H1 (cell line): ENCODE measurements around the gene NRXN3. TPM values are rescaled to one million over a fixed set of nuclear protein-coding genes. Genes with fewer than 3 reads are reported as not detected.

Source experiments
- CHD2 ChIP-seq: IDR thresholded peaks from 2 replicates; pipeline ENCODE4 v1.6.1; 2012; ENCODE audit warnings: low read length, improper control_type of control experiment
- EGR1 ChIP-seq: IDR thresholded peaks from 2 replicates; pipeline ENCODE4 v1.6.1; 2011; ENCODE audit warnings: low read depth, low read length, borderline replicate concordance
- EP300 ChIP-seq, 2 experiments: IDR thresholded peaks; 1 replicate in 1 of 2; 2 replicates in 1 of 2; pipeline ENCODE4 v1.6.1; 2011 to 2012; ENCODE audit warnings: low read depth in 2 of 2, low read length in 2 of 2, mild to moderate bottlenecking in 2 of 2, borderline replicate concordance in 1 of 2, inconsistent platforms in 1 of 2, moderate library complexity in 1 of 2
- POLR2AphosphoS5 ChIP-seq: IDR thresholded peaks from 2 replicates; pipeline ENCODE4 v1.6.1; 2011; ENCODE audit warnings: low read depth, low read length
- SIRT6 ChIP-seq: IDR thresholded peaks from one replicate; pipeline ENCODE4 v1.7.1; 2012; ENCODE audit warnings: low read length, inconsistent platforms
- YY1 ChIP-seq: IDR thresholded peaks from 2 replicates; pipeline ENCODE4 v1.6.1; 2011; ENCODE audit warnings: low read depth, mild to moderate bottlenecking, low read length
- polyA plus RNA-seq, 7 experiments: library from polyadenylated mRNA; depleted of rRNA in 3 of 7; stranded (reverse) in 5 of 7; unstranded in 2 of 7; fragments of >200 nt in 5 of 7; fragments of 200-250 nt in 2 of 7; gene quantifications; 1 replicate in 5 of 7; 2 replicates in 1 of 7; 4 replicates in 1 of 7; pipeline versions ENCODE4 v1.2.1 to v1.2.3, GENCODE V29; 2011 to 2013; ENCODE audit warnings: missing spikeins in 2 of 7, mixed read lengths in 2 of 7
- total RNA-seq: library from RNA; stranded (reverse); fragmentation: NEBNext Ultra II Directional; extraction: Animal tissue kit (Norgen Biotek cat#: 25700); gene quantifications from 2 replicates; pipeline ENCODE4 v1.2.1, GENCODE V29; 2021
- TF ChIP-seq, protein P1 (sequence below): fragments of 300-600 bp; sonication (generic); IDR thresholded peaks from 2 replicates; pipeline ENCODE4 v1.7.1; 2012; ENCODE audit warnings: low read length, moderate library complexity, mild to moderate bottlenecking, inconsistent platforms; ENCODE audit not compliant: insufficient replicate concordance

Gene NRXN3
- total and polyA plus RNA-seq, 2 of the 8 experiments (the other 6 are each of a cell fraction or from before 2014, with no cell fraction given) = 2.6 to 4.1 TPM

DNA sequence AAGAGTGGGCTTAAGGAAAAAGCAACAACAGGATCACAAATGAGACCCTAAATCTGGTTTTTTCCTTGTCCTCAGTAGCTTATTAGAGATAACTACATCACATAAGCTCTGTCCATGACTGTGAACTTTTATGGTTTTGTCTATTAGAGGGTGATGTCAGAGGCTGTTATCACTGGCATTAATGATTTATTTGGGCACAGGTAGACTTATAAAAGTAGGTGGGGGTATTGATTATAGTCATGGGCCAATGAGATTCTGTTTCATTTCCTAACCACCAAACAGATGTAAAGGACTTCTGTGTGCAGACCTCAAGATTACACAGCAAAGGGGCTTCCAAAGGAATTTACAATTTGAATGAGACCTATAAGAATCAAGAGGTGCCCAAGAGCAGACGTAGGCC is 316.4 kb downstream of the NRXN3 start (continued):
- TF ChIP-seq, protein P1, sequence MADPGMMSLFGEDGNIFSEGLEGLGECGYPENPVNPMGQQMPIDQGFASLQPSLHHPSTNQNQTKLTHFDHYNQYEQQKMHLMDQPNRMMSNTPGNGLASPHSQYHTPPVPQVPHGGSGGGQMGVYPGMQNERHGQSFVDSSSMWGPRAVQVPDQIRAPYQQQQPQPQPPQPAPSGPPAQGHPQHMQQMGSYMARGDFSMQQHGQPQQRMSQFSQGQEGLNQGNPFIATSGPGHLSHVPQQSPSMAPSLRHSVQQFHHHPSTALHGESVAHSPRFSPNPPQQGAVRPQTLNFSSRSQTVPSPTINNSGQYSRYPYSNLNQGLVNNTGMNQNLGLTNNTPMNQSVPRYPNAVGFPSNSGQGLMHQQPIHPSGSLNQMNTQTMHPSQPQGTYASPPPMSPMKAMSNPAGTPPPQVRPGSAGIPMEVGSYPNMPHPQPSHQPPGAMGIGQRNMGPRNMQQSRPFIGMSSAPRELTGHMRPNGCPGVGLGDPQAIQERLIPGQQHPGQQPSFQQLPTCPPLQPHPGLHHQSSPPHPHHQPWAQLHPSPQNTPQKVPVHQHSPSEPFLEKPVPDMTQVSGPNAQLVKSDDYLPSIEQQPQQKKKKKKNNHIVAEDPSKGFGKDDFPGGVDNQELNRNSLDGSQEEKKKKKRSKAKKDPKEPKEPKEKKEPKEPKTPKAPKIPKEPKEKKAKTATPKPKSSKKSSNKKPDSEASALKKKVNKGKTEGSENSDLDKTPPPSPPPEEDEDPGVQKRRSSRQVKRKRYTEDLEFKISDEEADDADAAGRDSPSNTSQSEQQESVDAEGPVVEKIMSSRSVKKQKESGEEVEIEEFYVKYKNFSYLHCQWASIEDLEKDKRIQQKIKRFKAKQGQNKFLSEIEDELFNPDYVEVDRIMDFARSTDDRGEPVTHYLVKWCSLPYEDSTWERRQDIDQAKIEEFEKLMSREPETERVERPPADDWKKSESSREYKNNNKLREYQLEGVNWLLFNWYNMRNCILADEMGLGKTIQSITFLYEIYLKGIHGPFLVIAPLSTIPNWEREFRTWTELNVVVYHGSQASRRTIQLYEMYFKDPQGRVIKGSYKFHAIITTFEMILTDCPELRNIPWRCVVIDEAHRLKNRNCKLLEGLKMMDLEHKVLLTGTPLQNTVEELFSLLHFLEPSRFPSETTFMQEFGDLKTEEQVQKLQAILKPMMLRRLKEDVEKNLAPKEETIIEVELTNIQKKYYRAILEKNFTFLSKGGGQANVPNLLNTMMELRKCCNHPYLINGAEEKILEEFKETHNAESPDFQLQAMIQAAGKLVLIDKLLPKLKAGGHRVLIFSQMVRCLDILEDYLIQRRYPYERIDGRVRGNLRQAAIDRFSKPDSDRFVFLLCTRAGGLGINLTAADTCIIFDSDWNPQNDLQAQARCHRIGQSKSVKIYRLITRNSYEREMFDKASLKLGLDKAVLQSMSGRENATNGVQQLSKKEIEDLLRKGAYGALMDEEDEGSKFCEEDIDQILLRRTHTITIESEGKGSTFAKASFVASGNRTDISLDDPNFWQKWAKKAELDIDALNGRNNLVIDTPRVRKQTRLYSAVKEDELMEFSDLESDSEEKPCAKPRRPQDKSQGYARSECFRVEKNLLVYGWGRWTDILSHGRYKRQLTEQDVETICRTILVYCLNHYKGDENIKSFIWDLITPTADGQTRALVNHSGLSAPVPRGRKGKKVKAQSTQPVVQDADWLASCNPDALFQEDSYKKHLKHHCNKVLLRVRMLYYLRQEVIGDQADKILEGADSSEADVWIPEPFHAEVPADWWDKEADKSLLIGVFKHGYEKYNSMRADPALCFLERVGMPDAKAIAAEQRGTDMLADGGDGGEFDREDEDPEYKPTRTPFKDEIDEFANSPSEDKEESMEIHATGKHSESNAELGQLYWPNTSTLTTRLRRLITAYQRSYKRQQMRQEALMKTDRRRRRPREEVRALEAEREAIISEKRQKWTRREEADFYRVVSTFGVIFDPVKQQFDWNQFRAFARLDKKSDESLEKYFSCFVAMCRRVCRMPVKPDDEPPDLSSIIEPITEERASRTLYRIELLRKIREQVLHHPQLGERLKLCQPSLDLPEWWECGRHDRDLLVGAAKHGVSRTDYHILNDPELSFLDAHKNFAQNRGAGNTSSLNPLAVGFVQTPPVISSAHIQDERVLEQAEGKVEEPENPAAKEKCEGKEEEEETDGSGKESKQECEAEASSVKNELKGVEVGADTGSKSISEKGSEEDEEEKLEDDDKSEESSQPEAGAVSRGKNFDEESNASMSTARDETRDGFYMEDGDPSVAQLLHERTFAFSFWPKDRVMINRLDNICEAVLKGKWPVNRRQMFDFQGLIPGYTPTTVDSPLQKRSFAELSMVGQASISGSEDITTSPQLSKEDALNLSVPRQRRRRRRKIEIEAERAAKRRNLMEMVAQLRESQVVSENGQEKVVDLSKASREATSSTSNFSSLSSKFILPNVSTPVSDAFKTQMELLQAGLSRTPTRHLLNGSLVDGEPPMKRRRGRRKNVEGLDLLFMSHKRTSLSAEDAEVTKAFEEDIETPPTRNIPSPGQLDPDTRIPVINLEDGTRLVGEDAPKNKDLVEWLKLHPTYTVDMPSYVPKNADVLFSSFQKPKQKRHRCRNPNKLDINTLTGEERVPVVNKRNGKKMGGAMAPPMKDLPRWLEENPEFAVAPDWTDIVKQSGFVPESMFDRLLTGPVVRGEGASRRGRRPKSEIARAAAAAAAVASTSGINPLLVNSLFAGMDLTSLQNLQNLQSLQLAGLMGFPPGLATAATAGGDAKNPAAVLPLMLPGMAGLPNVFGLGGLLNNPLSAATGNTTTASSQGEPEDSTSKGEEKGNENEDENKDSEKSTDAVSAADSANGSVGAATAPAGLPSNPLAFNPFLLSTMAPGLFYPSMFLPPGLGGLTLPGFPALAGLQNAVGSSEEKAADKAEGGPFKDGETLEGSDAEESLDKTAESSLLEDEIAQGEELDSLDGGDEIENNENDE = no peak
- TF ChIP-seq POLR2AphosphoS5 = no peak
- TF ChIP-seq EGR1 = no peak
- TF ChIP-seq EP300 (IDR thresholded peaks at IDR 0.05; ENCODE audit: borderline replicate concordance in 1 of 2, low read depth in 2 of 2, low read length in 2 of 2) = no peak
- no peak for TF ChIP-seq SIRT6
- no peak for TF ChIP-seq YY1
- TF ChIP-seq CHD2 = no peak
